HUES48 (cell line): ENCODE measurements around the gene CNTF.
A peak's percentile ranks its signal among the peaks of the same experiment; 100 is the strongest.

ENCODE experiments used
- H3K27ac ChIP-seq: one replicate; pipeline ENCODE4 v1.7.0; 2013; ENCODE audit warnings: low read depth, low read length, inconsistent platforms
- H3K27me3 ChIP-seq: 2 replicates; pipeline ENCODE4 v1.6.1; 2013; ENCODE audit warnings: mild to moderate bottlenecking, low read length; ENCODE audit not compliant: control insufficient read depth, insufficient read depth
- H3K36me3 ChIP-seq: 2 replicates; pipeline ENCODE4 v1.6.1; 2013; ENCODE audit warnings: low read length; ENCODE audit not compliant: control insufficient read depth, insufficient read depth
- H3K4me1 ChIP-seq: 2 replicates; pipeline ENCODE4 v1.6.1; 2013; ENCODE audit warnings: mild to moderate bottlenecking, low read length; ENCODE audit not compliant: control insufficient read depth, insufficient read depth
- H3K4me3 ChIP-seq: 2 replicates; pipeline ENCODE4 v1.5.1; 2013; ENCODE audit warnings: mild to moderate bottlenecking, low read depth, low read length
- H3K9ac ChIP-seq: 2 replicates; pipeline ENCODE4 v1.6.1; 2013; ENCODE audit warnings: mild to moderate bottlenecking, low read depth, low read length, moderate library complexity
- H3K9me3 ChIP-seq: 2 replicates; pipeline ENCODE4 v1.6.1; 2013; ENCODE audit warnings: low read length; ENCODE audit not compliant: control insufficient read depth, insufficient read depth

Gene CNTF

DNA sequence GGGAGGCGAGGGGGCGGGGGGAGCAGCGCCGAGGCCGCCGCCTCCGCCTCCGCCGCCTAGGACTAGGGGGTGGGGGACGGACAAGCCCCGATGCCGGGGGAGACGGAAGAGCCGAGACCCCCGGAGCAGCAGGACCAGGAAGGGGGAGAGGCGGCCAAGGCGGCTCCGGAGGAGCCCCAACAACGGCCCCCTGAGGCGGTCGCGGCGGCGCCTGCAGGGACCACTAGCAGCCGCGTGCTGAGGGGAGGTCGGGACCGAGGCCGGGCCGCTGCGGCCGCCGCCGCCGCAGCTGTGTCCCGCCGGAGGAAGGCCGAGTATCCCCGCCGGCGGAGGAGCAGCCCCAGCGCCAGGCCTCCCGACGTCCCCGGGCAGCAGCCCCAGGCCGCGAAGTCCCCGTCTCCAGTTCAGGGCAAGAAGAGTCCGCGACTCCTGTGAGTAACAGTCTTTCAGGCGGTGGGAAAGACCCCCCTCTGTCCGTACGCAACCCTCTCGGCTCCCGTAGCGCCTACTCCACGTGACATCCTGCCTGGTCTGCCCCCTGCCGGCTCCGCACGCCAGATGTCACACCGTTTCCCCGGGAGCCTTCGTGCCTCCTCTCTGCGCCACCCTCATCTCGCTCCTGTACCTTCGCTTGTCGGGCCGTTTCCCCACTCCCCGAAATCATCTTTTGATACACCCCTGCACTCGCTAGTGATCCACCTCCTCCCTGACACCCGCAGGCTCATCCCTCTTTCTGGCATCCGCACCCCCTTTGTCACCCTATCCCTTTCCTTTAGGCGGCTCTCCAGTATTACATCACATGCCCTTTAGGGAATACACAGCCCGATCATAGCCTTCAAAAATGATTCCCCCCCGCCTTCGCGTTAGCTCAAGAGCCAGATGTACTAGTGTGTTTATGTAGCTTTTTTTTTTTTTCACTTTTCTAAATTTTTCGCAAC is 43.0 kb upstream of the CNTF start:
- Histone ChIP-seq H3K9ac (peak overlapping the region; percentile 92), H3K36me3 (peaks cover 8% of the 10 kb centered on the region; the same call in 1 of the 2 replicates), H3K4me3 (peak overlapping the region; percentile 76), H3K4me1 (0 out of 2 replicates have a peak, but pooled peaks cover 12% of the 10 kb centered on the region), H3K27ac (peak overlapping the region; percentile 98), H3K27me3 (no peaks in the 10 kb centered on the region), H3K9me3 (no peaks in the 10 kb centered on the region)

DNA sequence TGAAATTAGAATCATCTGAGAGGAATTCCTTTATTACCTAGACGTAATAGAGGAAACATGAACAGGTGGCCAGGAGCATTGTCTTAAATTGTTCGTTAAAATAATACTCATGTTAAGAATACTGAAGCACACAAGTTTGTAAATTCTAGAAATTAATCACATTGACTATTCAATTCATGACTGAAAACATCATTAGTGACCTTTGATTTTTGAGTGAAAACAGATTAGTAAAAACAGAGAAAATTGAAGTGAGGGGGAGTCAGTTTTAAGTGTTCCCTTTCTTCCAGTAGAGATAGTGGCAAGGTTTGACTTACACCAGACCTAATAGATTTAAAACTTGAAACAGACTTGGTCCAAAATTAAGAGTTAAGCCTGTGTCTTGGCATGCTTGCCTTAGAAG is 42.2 kb upstream of the CNTF start:
- H3K4me1 ChIP-seq = 0 out of 2 replicates have a peak, but pooled peaks cover 12% of the 10 kb centered on the region
- peak overlapping the region; percentile 9 for H3K27ac ChIP-seq
- H3K27me3 ChIP-seq = no peaks in the 10 kb centered on the region
- H3K4me3 ChIP-seq = peak overlapping the region; percentile 76
- no peaks in the 10 kb centered on the region for H3K9me3 ChIP-seq
- peak overlapping the region; percentile 1; the same call in 1 of the 2 replicates for H3K9ac ChIP-seq
- H3K36me3 ChIP-seq = peaks cover 16% of the 10 kb centered on the region

DNA sequence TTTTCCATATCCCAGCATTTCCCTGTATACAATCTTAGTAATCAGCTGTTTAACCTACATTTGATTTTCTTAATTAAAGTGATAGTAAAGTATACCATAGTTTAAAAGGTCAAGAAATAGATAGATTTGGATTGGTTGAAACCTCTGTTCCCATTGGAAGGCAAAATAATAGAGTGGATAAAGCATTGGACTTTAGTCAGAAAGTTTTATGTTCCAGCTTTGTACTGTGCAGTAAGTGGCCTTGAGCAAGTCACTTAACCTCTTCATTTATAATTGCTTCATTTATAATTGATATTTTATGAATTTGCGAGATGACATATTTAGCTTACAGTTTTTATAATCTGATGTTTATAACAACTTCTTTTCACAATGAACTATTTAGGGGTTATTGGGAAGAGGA is 40.0 kb upstream of the CNTF start:
- Histone ChIP-seq H3K9me3 (no peaks in the 10 kb centered on the region), H3K9ac (no peak overlapping the region), H3K4me1 (0 out of 2 replicates have a peak, but pooled peaks cover 8% of the 10 kb centered on the region), H3K4me3 (no peak overlapping the region), H3K27ac (no peak overlapping the region), H3K36me3 (peaks cover 36% of the 10 kb centered on the region), H3K27me3 (no peaks in the 10 kb centered on the region)

DNA sequence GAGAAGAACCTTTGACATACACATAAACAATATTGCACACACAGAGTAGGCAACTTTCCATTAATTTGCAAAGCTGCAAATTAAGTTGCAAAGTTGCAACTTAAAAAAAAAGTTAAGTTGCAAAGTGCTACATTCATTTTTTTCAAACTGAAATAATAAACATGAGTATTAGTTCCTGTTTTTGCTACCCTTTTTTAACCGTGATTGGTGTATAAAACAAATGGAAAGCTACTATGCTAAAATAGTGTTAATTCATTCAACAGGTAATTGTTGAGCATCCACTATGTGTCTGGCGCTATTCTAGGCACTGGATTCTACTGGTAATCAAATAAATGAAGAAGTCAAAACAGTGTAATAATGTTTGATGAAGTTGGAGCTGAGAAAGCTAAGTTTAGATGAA is 35.5 kb upstream of the CNTF start:
- Histone ChIP-seq H3K36me3 (peaks cover 53% of the 10 kb centered on the region), H3K27ac (no peak overlapping the region)

DNA sequence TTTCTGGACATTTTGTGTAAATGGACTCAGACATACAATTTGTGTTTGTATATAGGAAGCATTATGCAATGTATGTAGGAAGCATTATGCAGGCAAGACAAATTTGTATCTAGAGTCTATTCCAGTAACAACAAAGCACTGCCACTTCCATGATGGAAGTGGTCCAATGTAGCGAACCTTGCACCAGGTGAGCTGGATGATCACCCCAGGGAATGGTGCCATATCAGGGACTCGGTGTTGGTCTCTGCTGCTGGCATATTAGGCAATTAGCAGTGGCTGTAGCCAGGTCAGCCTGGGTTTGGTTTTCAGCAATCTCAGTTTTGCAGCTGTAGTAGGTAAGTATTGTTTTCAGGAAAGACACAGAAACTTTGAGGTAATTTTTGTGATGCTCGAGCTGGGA is 30.8 kb upstream of the CNTF start:
- H3K4me1 ChIP-seq = no peaks in the 10 kb centered on the region
- H3K27ac ChIP-seq = no peak overlapping the region
- H3K27me3 ChIP-seq = no peaks in the 10 kb centered on the region
- H3K9me3 ChIP-seq = no peaks in the 10 kb centered on the region
- no peak overlapping the region for H3K9ac ChIP-seq
- peaks cover 55% of the 10 kb centered on the region for H3K36me3 ChIP-seq
- H3K4me3 ChIP-seq = no peak overlapping the region

More for the DNA sequence above, 35.5 kb upstream of the CNTF start:
- no peak overlapping the region for H3K4me3 ChIP-seq
- no peaks in the 10 kb centered on the region for H3K4me1 ChIP-seq
- H3K27me3 ChIP-seq = no peaks in the 10 kb centered on the region
- no peak overlapping the region for H3K9ac ChIP-seq
- H3K9me3 ChIP-seq = no peaks in the 10 kb centered on the region

DNA sequence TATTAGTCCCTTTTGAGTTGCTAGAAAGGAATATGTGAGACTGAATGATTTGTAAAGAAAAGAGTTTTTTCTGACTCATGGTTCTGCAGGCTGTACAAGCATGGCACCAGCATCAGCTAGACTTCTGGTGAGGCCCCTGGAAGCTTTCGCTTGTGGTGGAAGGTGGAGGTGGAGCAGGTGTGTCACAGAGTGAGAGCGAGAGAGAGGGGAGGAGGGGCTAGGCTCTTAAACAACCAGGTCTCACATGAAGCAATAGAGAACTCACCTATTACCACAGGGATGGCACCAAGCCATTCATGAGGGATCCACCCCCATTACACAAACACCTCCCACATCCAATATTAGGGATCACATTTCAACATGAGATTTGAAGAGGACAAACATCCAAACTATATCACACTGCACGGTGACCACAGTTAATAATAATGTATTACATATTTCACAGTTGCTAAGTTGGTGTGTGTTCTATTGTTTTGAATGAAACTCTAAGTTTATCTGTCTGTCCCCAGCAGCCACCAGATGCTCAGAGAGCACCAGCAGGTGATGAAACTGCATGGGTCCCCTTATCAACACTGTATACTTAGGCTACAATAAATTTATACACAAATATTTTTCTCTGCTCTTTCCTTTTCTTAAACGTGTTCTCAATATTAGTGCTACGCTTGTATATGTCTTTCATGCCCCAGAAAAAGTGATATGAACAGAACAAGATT is 29.5 kb upstream of the CNTF start:
- Histone ChIP-seq H3K9ac (no peak overlapping the region), H3K9me3 (no peaks in the 10 kb centered on the region), H3K36me3 (peaks cover 43% of the 10 kb centered on the region), H3K4me3 (no peak overlapping the region), H3K27ac (no peak overlapping the region), H3K4me1 (no peaks in the 10 kb centered on the region), H3K27me3 (no peaks in the 10 kb centered on the region)

DNA sequence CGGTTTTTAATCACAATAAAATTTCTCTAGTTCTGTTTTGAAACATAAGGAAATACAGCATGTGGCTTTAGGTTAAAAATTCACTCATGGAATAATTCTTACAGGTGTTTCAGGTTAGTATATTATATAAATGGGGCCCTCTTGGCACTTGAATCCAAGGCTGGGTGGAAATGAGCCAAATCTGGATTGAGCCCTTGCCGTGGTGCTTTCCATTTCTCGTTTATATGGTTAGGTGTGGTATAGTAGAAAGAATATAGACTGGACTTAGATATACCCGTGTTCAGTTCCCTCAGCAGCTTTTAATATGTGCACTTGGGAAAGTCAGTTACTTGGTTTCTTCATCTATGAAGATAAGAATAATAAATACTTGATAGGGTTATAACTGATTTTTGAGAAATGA is 27.6 kb upstream of the CNTF start:
- H3K27me3 ChIP-seq = no peaks in the 10 kb centered on the region
- peaks cover 29% of the 10 kb centered on the region for H3K36me3 ChIP-seq
- no peak overlapping the region for H3K9ac ChIP-seq
- H3K9me3 ChIP-seq = no peaks in the 10 kb centered on the region
- no peak overlapping the region for H3K27ac ChIP-seq
- peaks cover 9% of the 10 kb centered on the region for H3K4me1 ChIP-seq
- no peak overlapping the region for H3K4me3 ChIP-seq

DNA sequence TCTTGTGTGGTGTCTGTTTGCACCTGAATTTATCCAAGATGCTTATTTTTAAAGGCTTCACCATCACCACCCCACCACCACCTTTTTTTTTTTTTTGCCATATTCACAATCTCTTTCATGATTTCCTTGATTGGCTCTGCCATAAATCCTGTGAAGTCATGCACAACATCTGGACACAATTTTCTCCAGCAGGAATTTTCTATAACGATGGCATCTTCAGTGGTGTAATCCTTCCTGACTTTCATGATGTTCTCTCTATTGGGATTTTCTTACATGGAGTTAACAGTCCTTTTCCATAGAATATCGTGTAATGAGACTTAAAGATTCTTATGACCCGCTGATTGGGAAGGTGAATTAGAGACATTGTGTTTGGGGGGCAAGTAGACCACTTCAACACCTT is 25.8 kb upstream of the CNTF start:
- H3K27ac ChIP-seq = no peak overlapping the region
- no peaks in the 10 kb centered on the region for H3K27me3 ChIP-seq
- no peaks in the 10 kb centered on the region for H3K9me3 ChIP-seq
- peaks cover 26% of the 10 kb centered on the region for H3K4me1 ChIP-seq
- H3K36me3 ChIP-seq = peaks cover 27% of the 10 kb centered on the region
- no peak overlapping the region for H3K4me3 ChIP-seq
- H3K9ac ChIP-seq = no peak overlapping the region

DNA sequence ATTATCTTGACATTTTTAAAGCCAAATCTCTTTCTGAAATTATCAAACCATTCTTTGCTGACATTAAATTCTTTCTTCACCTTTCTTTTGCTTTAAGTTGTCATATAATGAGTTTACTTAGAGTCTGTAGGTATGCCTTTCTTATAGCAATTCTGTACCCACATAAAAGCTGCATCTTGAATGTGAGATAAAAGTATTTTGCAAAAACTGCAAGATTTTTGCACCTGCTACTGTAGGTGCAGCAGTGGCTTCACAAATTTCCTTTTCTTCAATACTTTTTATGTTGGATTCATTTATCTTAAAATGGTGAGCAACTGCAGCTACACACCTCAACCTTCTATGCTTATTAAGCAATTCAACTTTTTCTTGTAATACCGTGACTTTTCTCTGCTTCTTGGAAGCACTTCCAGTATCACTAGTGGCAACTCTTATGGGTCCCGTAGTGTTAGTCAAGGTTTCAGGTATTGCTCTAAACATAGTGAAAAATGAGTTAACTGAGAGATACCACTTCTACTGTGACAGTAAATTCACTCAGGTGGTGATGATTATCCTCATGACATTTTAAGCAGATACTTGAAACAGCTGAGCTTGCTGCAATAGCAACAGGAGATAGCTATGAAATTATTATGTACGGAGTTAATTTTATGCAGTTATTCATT is 24.9 kb upstream of the CNTF start:
- Histone ChIP-seq H3K9me3 (no peaks in the 10 kb centered on the region), H3K36me3 (peaks cover 18% of the 10 kb centered on the region), H3K27ac (no peak overlapping the region), H3K27me3 (no peaks in the 10 kb centered on the region), H3K4me1 (peaks cover 26% of the 10 kb centered on the region), H3K9ac (no peak overlapping the region), H3K4me3 (no peak overlapping the region)

DNA sequence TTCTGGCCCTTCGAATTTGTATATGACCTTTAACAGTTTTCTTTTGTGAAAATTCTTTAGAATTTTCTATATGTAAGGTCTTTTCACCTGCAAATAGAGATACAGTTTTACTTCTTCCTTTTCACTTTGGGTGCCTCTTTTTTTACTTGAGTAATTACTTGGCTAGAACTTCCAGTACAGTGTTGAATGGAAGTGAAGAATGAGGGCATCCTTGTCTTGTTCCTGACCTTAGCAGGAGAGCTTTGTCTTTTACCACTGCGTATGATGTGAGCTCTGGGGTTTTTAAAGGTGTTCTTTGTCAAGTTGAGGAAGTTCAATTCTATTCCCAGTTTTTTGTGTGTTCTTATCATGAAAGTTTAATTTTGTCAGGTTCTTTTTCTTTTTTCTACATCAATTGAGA is 22.0 kb upstream of the CNTF start:
- peaks cover 26% of the 10 kb centered on the region for H3K4me1 ChIP-seq

More for the DNA sequence above, 22.0 kb upstream of the CNTF start:
- no peaks in the 10 kb centered on the region for H3K9me3 ChIP-seq
- H3K9ac ChIP-seq = no peak overlapping the region
- H3K27ac ChIP-seq = no peak overlapping the region
- H3K27me3 ChIP-seq = no peaks in the 10 kb centered on the region
- no peak overlapping the region for H3K4me3 ChIP-seq
- H3K36me3 ChIP-seq = peaks cover 3% of the 10 kb centered on the region; the same call in 1 of the 2 replicates
